Keratinocyte (primary cell): ENCODE measurements around the gene ABHD2. TPM values are rescaled to one million over a fixed set of nuclear protein-coding genes. Genes with fewer than 3 reads are reported as not detected.

Experiments used
- DNase-seq: peaks from one replicate; pipeline ENCODE4 v3.0.0-alpha.2; 2011; ENCODE audit warnings: low read depth, missing footprints, low spot score
- FAIRE-seq: peaks from 2 replicates; lab custom pipeline; 2011; peaks lifted over from hg19 to GRCh38; lab: Jason Lieb, UNC
- H2AFZ ChIP-seq: 2 replicates; pipeline ENCODE4 v1.6.0; 2012; ENCODE audit warnings: low read length, control low read depth, inconsistent platforms; ENCODE audit not compliant: control insufficient read depth
- H3K27ac ChIP-seq: 2 replicates; pipeline ENCODE4 v1.5.1; 2011; ENCODE audit warnings: low read length; ENCODE audit not compliant: control insufficient read depth, insufficient read depth
- H3K27me3 ChIP-seq: 3 replicates; pipeline ENCODE4 v1.6.0; 2011; ENCODE audit warnings: low read length; ENCODE audit not compliant: control insufficient read depth, insufficient read depth; ENCODE audit errors: extremely low read depth
- H3K36me3 ChIP-seq, 2 experiments: 2 replicates in 1 of 2; 3 replicates in 1 of 2; pipeline ENCODE4 v1.5.1; 2011; ENCODE audit warnings: low read length in 2 of 2, mild to moderate bottlenecking in 1 of 2; ENCODE audit not compliant: control insufficient read depth in 2 of 2, insufficient read depth in 2 of 2; ENCODE audit errors: extremely low read depth in 1 of 2
- H3K4me1 ChIP-seq: 3 replicates; pipeline ENCODE4 v1.5.1; 2011; ENCODE audit warnings: low read length; ENCODE audit not compliant: control insufficient read depth, insufficient read depth; ENCODE audit errors: extremely low read depth
- H3K4me2 ChIP-seq: 3 replicates; pipeline ENCODE4 v1.6.0; 2011; ENCODE audit warnings: low read depth, low read length; ENCODE audit not compliant: control insufficient read depth, insufficient read depth; ENCODE audit errors: extremely low read depth
- H3K4me3 ChIP-seq, 3 experiments: fragments of 200-600 bp in 1 of 3; sonication (generic) in 1 of 3; 2 replicates in 2 of 3; 3 replicates in 1 of 3; pipeline ENCODE4 v1.5.1; 2011 to 2016; ENCODE audit warnings: low read length in 3 of 3, mild to moderate bottlenecking in 3 of 3, control low read depth in 2 of 3, inconsistent platforms in 1 of 3, low read depth in 1 of 3, mixed read lengths in 1 of 3, mixed run types in 1 of 3, moderate library complexity in 1 of 3; ENCODE audit not compliant: control insufficient read depth in 2 of 3, insufficient read depth in 2 of 3; ENCODE audit errors: extremely low read depth in 1 of 3
- H3K79me2 ChIP-seq: 2 replicates; pipeline ENCODE4 v1.6.0; 2012; ENCODE audit warnings: low read length; ENCODE audit not compliant: control insufficient read depth, insufficient read depth
- H3K9ac ChIP-seq: 3 replicates; pipeline ENCODE4 v1.6.0; 2011; ENCODE audit warnings: low read length; ENCODE audit not compliant: control insufficient read depth, insufficient read depth; ENCODE audit errors: extremely low read depth
- H3K9me1 ChIP-seq: 3 replicates; pipeline ENCODE4 v1.6.0; 2011; ENCODE audit warnings: low read length; ENCODE audit not compliant: control insufficient read depth, insufficient read depth; ENCODE audit errors: extremely low read depth
- H3K9me3 ChIP-seq: 2 replicates; pipeline ENCODE4 v1.5.1; 2012; ENCODE audit warnings: low read depth, low read length; ENCODE audit not compliant: control insufficient read depth
- H4K20me1 ChIP-seq: 3 replicates; pipeline ENCODE4 v1.6.0; 2011; ENCODE audit warnings: low read length; ENCODE audit not compliant: control insufficient read depth, insufficient read depth; ENCODE audit errors: extremely low read depth
- EZH2 ChIP-seq: IDR thresholded peaks from one replicate; pipeline ENCODE4 v1.6.1; 2012; ENCODE audit warnings: inconsistent platforms, mild to moderate bottlenecking, low read length, moderate library complexity
- dilution Hi-C: fragments of 300-500 bp; cut with MboI; formaldehyde crosslinking; loops from one replicate; pipeline ENCODE4 v1.7.0; 2020; ENCODE audit warnings: low sequenced_read_pairs; ENCODE audit not compliant: extremely low pct_ligation_motif_present
- polyA plus RNA-seq, 5 experiments: library from polyadenylated mRNA; depleted of rRNA in 3 of 5; stranded (reverse) in 3 of 5; stranded (forward) in 1 of 5; unstranded in 1 of 5; fragments of >200 nt; gene quantifications; 1 replicate in 1 of 5; 2 replicates in 3 of 5; 3 replicates in 1 of 5; pipeline versions ENCODE4 v1.2.1 to v1.2.3, GENCODE V29; 2011 to 2012; ENCODE audit warnings: missing spikeins in 2 of 5, low read depth in 1 of 5, low replicate concordance in 1 of 5
- TF ChIP-seq, protein P1 (sequence below), 3 experiments: IDR thresholded peaks in 1 of 3; conservative IDR thresholded peaks in 1 of 3; optimal IDR thresholded peaks in 1 of 3; 2 replicates in 2 of 3; 3 replicates in 1 of 3; pipeline versions ENCODE3 to v1.5.1; 2011; ENCODE audit warnings: low read length in 3 of 3, mild to moderate bottlenecking in 3 of 3, moderate library complexity in 2 of 3, control low read depth in 1 of 3, inconsistent platforms in 1 of 3; ENCODE audit not compliant: insufficient read depth in 2 of 3; ENCODE audit errors: extremely low read depth in 1 of 3

The ABHD2 gene
- polyA plus RNA-seq, 1 donor (not counting 4 experiments of a cell fraction or from before 2014, with no cell fraction given), result 22.8 TPM

DNA sequence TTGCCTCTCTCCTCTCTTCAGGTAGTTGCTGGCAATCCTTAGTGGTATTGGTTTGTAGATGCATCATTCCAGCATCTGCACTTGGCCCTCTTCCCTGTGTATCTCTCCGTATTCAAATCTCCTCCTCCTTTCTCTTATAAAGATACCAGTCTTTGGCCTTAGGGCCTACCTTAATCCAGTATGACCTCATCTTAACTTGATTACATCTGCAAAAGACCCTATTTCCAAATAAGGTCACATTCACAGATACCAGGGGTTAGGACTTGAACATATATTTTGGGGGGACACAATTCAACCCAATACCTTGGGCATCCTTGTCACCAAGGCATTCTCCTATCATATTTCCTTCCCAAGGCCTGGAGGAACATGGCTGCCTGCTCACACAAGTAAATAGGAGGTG is 22.0 kb upstream of the ABHD2 start:
- dilution Hi-C loops, result no loop called here
- Histone ChIP-seq H4K20me1 (no peaks in the 10 kb centered on the region), H3K79me2 (no peaks in the 10 kb centered on the region), H3K4me3 (no peak overlapping the region), H3K27me3 (no peaks in the 10 kb centered on the region), H2AFZ (no peak overlapping the region), H3K4me2 (no peak overlapping the region), H3K36me3 (no peaks in the 10 kb centered on the region), H3K4me1 (peaks cover 8% of the 10 kb centered on the region), H3K9me1 (no peaks in the 10 kb centered on the region), H3K9me3 (peaks cover 11% of the 10 kb centered on the region), H3K9ac (no peak overlapping the region), H3K27ac (no peak overlapping the region)
- FAIRE-seq (no peak), DNase-seq (no peak)
- TF ChIP-seq, protein P1, sequence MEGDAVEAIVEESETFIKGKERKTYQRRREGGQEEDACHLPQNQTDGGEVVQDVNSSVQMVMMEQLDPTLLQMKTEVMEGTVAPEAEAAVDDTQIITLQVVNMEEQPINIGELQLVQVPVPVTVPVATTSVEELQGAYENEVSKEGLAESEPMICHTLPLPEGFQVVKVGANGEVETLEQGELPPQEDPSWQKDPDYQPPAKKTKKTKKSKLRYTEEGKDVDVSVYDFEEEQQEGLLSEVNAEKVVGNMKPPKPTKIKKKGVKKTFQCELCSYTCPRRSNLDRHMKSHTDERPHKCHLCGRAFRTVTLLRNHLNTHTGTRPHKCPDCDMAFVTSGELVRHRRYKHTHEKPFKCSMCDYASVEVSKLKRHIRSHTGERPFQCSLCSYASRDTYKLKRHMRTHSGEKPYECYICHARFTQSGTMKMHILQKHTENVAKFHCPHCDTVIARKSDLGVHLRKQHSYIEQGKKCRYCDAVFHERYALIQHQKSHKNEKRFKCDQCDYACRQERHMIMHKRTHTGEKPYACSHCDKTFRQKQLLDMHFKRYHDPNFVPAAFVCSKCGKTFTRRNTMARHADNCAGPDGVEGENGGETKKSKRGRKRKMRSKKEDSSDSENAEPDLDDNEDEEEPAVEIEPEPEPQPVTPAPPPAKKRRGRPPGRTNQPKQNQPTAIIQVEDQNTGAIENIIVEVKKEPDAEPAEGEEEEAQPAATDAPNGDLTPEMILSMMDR (optimal IDR thresholded peaks at IDR 0.05 in 1 of 3, IDR thresholded peaks at IDR 0.05 in 1 of 3, conservative IDR thresholded peaks at IDR 0.05 in 1 of 3; ENCODE audit: extremely low read depth in 1 of 3, insufficient read depth in 2 of 3, low read length in 3 of 3), result no peak
- no peak for TF ChIP-seq EZH2

DNA sequence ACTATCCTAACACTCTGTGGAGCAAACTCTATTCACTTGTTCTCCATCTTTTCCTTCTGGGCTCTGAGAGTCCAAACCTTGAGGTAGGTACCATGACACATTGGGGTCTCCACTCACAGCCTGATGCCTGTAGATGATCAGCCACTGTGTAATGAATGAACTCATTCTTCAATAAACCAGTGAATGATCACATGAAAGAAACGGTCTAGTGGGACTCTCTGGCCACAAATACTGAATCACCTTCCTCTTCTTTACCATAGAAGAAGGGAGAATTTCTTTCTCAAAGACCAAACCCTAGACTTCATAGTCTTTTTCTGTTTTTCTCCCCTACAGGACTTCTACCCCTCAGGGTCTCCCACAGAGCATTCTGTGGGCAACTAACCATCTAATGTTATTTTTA is 20.5 kb upstream of the ABHD2 start:
- dilution Hi-C loops, result no loop called here
- Histone ChIP-seq H2AFZ (no peak overlapping the region), H3K27ac (no peak overlapping the region)

More for the DNA sequence above, 20.5 kb upstream of the ABHD2 start:
- Histone ChIP-seq H3K36me3 (no peaks in the 10 kb centered on the region), H3K4me2 (peak overlapping the region; percentile 25), H3K9me1 (no peaks in the 10 kb centered on the region), H3K9ac (no peak overlapping the region), H3K9me3 (peaks cover 11% of the 10 kb centered on the region), H3K4me3 (no peak overlapping the region), H3K4me1 (peaks cover 12% of the 10 kb centered on the region), H4K20me1 (no peaks in the 10 kb centered on the region), H3K79me2 (no peaks in the 10 kb centered on the region), H3K27me3 (no peaks in the 10 kb centered on the region)
- FAIRE-seq (no peak), DNase-seq (no peak)
- TF ChIP-seq, protein P1 (optimal IDR thresholded peaks at IDR 0.05 in 1 of 3, IDR thresholded peaks at IDR 0.05 in 1 of 3, conservative IDR thresholded peaks at IDR 0.05 in 1 of 3; ENCODE audit: extremely low read depth in 1 of 3, insufficient read depth in 2 of 3, low read length in 3 of 3), result no peak
- no peak for TF ChIP-seq EZH2
